Omental fat pad (tissue), 4 donors: Measurements from ENCODE around the gene C3orf62. TPM values are rescaled to one million over a fixed set of nuclear protein-coding genes. Genes with fewer than 3 reads are reported as not detected.

Experiments
- ATAC-seq: fragments of 150-250 bp; one replicate; pipeline ENCODE4 v1.9.1; 2016; ENCODE audit warnings: mild to moderate bottlenecking, moderate library complexity; ENCODE audit not compliant: low FRiP score
- DNase-seq: peaks from one replicate; pipeline ENCODE4 v3.0.0-alpha.2; 2019; ENCODE audit warnings: low spot score
- CTCF ChIP-seq, 3 donors: fragments of 450-650 bp; IDR thresholded peaks; one replicate each; pipeline ENCODE4 v1.5.1; 2016 to 2017; ENCODE audit warnings: antibody characterized with exemption in 3 of 3, mild to moderate bottlenecking in 3 of 3, moderate library complexity in 2 of 3
- total RNA-seq, 4 donors: library from RNA; depleted of rRNA; stranded (reverse); fragments of >200 nt; gene quantifications; one replicate each; pipeline ENCODE4 v1.1.0, GENCODE V29; 2016

Gene C3orf62
- total RNA-seq, result 10 to 100 TPM in 1 of 4 donors, 1 to 10 TPM in 3; 3.5 to 13.7 (median 5.6) TPM

DNA sequence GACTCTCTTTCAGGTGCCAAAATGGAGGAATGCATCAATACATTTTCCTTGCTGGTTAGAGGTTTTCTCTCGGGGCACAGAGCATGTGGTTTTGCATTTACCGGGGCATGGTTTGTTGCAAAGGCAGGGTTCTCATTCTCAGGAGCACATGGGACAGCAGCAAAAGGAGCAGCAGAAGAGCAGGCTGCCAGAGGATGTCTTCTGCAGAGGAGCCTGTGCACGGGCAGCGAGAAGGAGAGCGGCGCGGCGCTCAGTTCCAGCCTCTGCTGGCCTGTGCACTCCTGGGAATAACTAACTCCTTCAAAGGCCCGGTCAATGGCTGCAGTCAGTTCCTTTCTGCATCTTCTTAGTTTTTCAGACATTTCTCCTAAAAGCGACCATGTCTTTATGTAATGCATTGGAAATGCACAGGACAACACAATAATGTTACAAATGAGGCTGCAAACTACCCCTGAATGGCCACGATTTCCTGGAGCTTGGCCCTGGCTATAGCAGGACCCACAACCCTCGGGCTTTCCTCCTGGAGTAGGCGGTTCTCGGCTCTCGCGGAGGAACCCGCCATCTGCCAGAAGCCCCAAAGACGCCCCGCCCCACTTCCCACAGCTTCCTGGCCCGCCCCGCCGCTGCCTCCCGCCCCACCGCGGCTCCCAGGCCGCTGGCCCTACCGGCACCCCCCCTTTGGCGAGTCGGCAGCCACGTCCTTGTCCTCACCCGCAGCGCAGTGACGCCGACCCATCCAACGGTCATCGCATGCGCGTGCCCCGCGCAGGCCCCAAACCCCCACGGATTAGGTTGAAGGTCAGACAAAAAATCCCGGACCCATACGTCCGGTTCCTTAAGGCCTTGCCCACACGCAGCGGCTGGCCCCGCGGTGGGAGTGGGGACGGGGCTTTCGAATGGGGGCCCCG lies at the start of gene C3orf62:
C3orf62 (minus strand) TSS at position 758 of the 908 bp plus-strand sequence; CDS start at position 398, 360 bp downstream.
- peak; percentile 71 for DNase-seq
- TF ChIP-seq CTCF (IDR thresholded peaks at IDR 0.05), result no peak
- peak; percentile 84 for ATAC-seq

- no peak for ATAC-seq
- TF ChIP-seq CTCF (IDR thresholded peaks at IDR 0.05), result no peak
- DNase-seq, result no peak
Observed at GRCh38 chr3:49324768-49325167, 47.7 kb upstream of the C3orf62 start.

- TF ChIP-seq CTCF (IDR thresholded peaks at IDR 0.05), result no peak
- DNase-seq, result no peak
- ATAC-seq, result peak; percentile 23
Observed at GRCh38 chr3:49316696-49317457, 39.8 kb upstream of the C3orf62 start.

DNA sequence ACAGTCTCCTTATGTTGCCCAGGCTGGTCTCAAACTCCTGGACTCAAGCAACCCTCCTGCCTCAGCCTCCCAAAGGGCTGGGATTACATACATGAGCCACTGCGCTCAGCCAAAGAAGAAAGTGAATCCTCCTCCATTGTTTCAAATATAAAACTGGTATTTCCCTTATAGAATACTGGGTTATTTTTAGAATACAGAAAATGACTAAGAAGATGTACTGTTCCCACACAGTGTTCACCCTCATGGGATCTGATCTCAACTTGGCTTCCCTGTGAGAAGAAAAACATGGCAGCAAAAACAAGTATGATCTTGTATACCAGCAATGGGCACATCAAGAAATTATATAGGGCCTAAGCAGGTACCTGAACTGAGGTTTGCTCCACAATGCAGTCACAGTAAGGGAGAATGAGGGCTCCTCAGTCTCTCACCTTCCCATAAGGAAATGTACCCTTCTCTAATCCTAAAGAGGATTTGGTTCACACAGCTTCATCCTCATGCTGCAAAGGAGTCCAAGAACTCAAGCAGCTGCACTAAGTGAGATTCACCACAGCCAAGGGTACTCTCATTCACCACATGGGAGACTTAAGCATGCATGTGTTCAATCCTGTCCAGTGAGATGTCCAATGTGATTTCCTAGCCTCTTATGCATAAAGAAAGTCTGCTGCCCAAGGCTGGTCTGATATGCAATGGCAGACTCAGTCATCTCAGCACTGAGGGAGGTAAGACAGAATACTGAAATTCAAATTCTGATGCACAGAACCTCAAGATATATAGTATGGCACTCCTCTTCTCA lies 37.1 kb upstream of the C3orf62 start:
- no peak for TF ChIP-seq CTCF (IDR thresholded peaks at IDR 0.05)
- ATAC-seq (no peak), DNase-seq (no peak)

DNA sequence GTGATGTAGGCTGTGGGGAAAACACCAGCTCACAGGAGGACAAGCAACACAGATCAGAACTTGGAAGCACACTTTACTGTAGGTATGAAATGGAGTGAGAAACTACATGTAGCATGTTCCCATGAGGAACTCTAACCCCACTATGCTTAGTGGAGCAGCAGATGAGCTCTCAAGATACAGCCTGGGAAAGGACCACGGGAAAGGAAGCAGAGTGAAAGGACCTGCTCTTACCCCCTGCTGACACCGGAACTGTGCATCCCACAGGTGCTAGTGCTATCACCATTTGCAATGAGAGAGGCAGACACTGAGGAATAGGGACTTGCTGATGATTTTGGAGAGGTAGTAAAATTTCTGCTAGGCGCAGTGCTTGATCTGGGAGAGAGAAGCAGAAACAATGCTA lies 34.3 kb upstream of the C3orf62 start:
- no peak for ATAC-seq
- no peak for TF ChIP-seq CTCF (IDR thresholded peaks at IDR 0.05)
- DNase-seq, result no peak

GRCh38 chr3:49310677-49311076 lies 33.6 kb upstream of the C3orf62 start:
- ATAC-seq, result no peak
- DNase-seq, result no peak
- no peak for TF ChIP-seq CTCF (IDR thresholded peaks at IDR 0.05)
